K562 (cell line): ENCODE data around the gene G6PC1. TPM values are rescaled to one million over a fixed set of nuclear protein-coding genes. Genes with fewer than 3 reads are reported as not detected.

ENCODE experiments used
- ATAC-seq: fragments of 200-7000 bp; cut with Tn5 transposase; 3 replicates; pipeline ENCODE4 v1.9.1; 2020; ENCODE audit warnings: moderate library complexity
- BruUV-seq: library from RNA; stranded (reverse); fragments of 400-500 nt; replicated peaks from 2 replicates; lab custom pipeline; 2021; lab: Mats Ljungman, UMichigan
- CTCF ChIA-PET: fragments of 300-600 bp; formaldehyde crosslinking; extraction: SDS; loops from one replicate; lab custom pipeline; 2021; ENCODE audit warnings: low intra/inter-chr PET ratio; lab: Yijun Ruan, JAX
- POLR2A ChIA-PET: fragments of 300-600, 350-650 bp; sonication (Branson Sonifier 250); formaldehyde crosslinking; extraction: SDS; loops from one replicate; lab custom pipeline; 2021; ENCODE audit warnings: antibody characterized with exemption, inconsistent platforms; lab: Yijun Ruan, JAX
- DNase-seq, 4 experiments: peaks; one replicate each; pipeline versions ENCODE4 v3.0.0 to v3.0.0-alpha.2; 2011 to 2018; ENCODE audit warnings: low spot score in 3 of 4, mixed read lengths in 3 of 4; ENCODE audit errors: extremely low read depth in 1 of 4
- FAIRE-seq: peaks from 2 replicates; lab custom pipeline; 2011; peaks lifted over from hg19 to GRCh38; lab: Jason Lieb, UNC
- H2AFZ ChIP-seq: 2 replicates; pipeline ENCODE4 v1.6.0; 2011; ENCODE audit warnings: low read depth, low read length, control low read depth, inconsistent platforms
- H3K27ac ChIP-seq: fragments of 200-600 bp; 3 replicates; pipeline ENCODE4 v1.8.0; 2011; ENCODE audit warnings: low read depth, mild to moderate bottlenecking, control low read depth, inconsistent platforms, low read length, moderate library complexity, mixed read lengths; ENCODE audit errors: extremely low read depth
- H3K27me3 ChIP-seq, 2 experiments: fragments of 300-600 bp in 1 of 2; 2 replicates in 1 of 2; 3 replicates in 1 of 2; pipeline versions ENCODE4 v1.6.0 to v1.8.0; 2011; ENCODE audit warnings: inconsistent platforms in 2 of 2, low read length in 2 of 2, mild to moderate bottlenecking in 1 of 2, mixed read lengths in 1 of 2, moderate library complexity in 1 of 2; ENCODE audit not compliant: control insufficient read depth in 2 of 2, insufficient read depth in 2 of 2
- H3K36me3 ChIP-seq: fragments of 300-600 bp; 3 replicates; pipeline ENCODE4 v1.8.0; 2011; ENCODE audit warnings: mild to moderate bottlenecking, low read length, inconsistent platforms; ENCODE audit not compliant: control insufficient read depth, insufficient read depth
- H3K4me1 ChIP-seq, 2 experiments: fragments of 200-600 bp in 1 of 2; replicated peaks in 1 of 2; 2 replicates in 1 of 2; 3 replicates in 1 of 2; pipeline versions ENCODE4 v1.5.1 to v1.8.0; 2011; ENCODE audit warnings: inconsistent platforms in 2 of 2, low read length in 2 of 2, mild to moderate bottlenecking in 1 of 2, mixed read lengths in 1 of 2, moderate library complexity in 1 of 2; ENCODE audit not compliant: control insufficient read depth in 2 of 2, insufficient read depth in 2 of 2
- H3K4me2 ChIP-seq: 2 replicates; pipeline ENCODE4 v1.6.1; 2011; ENCODE audit warnings: low read length, control low read depth, inconsistent platforms, mixed read lengths; ENCODE audit not compliant: insufficient read depth
- H3K4me3 ChIP-seq: fragments of 200-600 bp; sonication (generic), shearing (Covaris generic); 2 replicates; pipeline ENCODE4 v1.5.1; 2016; ENCODE audit warnings: control low read depth, inconsistent platforms
- H3K79me2 ChIP-seq: fragments of 200-600 bp; 3 replicates; pipeline ENCODE4 v1.8.0; 2011; ENCODE audit warnings: low read length, inconsistent platforms; ENCODE audit not compliant: control insufficient read depth, insufficient read depth
- H3K9ac ChIP-seq, 2 experiments: 2 replicates each; pipeline versions ENCODE4 v1.6.0 to v1.6.1; 2011; ENCODE audit warnings: low read depth in 2 of 2, low read length in 2 of 2, control low read depth in 1 of 2, inconsistent platforms in 1 of 2, mild to moderate bottlenecking in 1 of 2, mixed read lengths in 1 of 2; ENCODE audit not compliant: insufficient read depth in 1 of 2
- H3K9me1 ChIP-seq: one replicate; pipeline ENCODE4 v1.6.0; 2011; ENCODE audit warnings: inconsistent platforms, mild to moderate bottlenecking, low read length, moderate library complexity; ENCODE audit not compliant: control insufficient read depth, insufficient read depth
- H3K9me3 ChIP-seq: replicated peaks from 2 replicates; pipeline ENCODE4 v1.5.1; 2011; ENCODE audit warnings: low read depth, low read length, inconsistent platforms; ENCODE audit not compliant: control insufficient read depth, insufficient read depth
- H4K20me1 ChIP-seq: replicated peaks from 2 replicates; pipeline ENCODE4 v1.6.1; 2011; ENCODE audit warnings: low read length, inconsistent platforms, mixed read lengths; ENCODE audit not compliant: control insufficient read depth, insufficient read depth
- BHLHE40 ChIP-seq: IDR thresholded peaks from 2 replicates; pipeline ENCODE4 v1.6.1; 2011; ENCODE audit warnings: low read length, improper control_type of control experiment
- CCNT2 ChIP-seq: IDR thresholded peaks from 2 replicates; pipeline ENCODE4 v1.6.1; 2011; ENCODE audit warnings: borderline replicate concordance, low read depth, mild to moderate bottlenecking, moderate library complexity, mixed read lengths, low read length; ENCODE audit not compliant: insufficient read length; ENCODE audit errors: extremely low read depth
- CHCHD3 ChIP-seq: fragments of 250-450 bp; sonication (Bioruptor Pico); IDR thresholded peaks from 2 replicates; pipeline ENCODE4 v2.1.2; 2022; ENCODE audit warnings: mild to moderate bottlenecking
- EHMT2 ChIP-seq: fragments of 450-650 bp; IDR thresholded peaks from 2 replicates; pipeline ENCODE4 v1.6.1; 2018; ENCODE audit warnings: antibody characterized with exemption
- EZH2 ChIP-seq: IDR thresholded peaks from 2 replicates; pipeline ENCODE4 v1.6.1; 2012; ENCODE audit warnings: low read depth, mild to moderate bottlenecking, inconsistent platforms, low read length, borderline replicate concordance
- NR4A1 ChIP-seq, 2 experiments: fragments of 250-450 bp in 1 of 2; fragments of 450-650 bp in 1 of 2; sonication (Bioruptor Pico) in 1 of 2; IDR thresholded peaks; 2 replicates each; pipeline versions ENCODE4 v1.4.0 to v1.6.1; 2016 to 2020; ENCODE audit warnings: mild to moderate bottlenecking in 2 of 2, missing compliant biosample characterization in 1 of 2, missing genetic modification characterization in 1 of 2, moderate library complexity in 1 of 2
- SMAD4 ChIP-seq: fragments of 250-450 bp; sonication (Bioruptor Pico); conservative IDR thresholded peaks from 2 replicates; pipeline ENCODE4 v1.8.0; 2021; ENCODE audit warnings: inconsistent platforms, mild to moderate bottlenecking, moderate library complexity
- TRIM28 ChIP-seq: fragments of 450-650 bp; IDR thresholded peaks from 2 replicates; pipeline ENCODE4 v1.6.1; 2017
- YY1 ChIP-seq, 3 experiments: IDR thresholded peaks; 2 replicates each; pipeline ENCODE4 v1.6.1; 2011; ENCODE audit warnings: low read length in 2 of 3, mild to moderate bottlenecking in 2 of 3, moderate library complexity in 2 of 3, borderline replicate concordance in 1 of 3, control low read depth in 1 of 3, low read depth in 1 of 3; ENCODE audit not compliant: insufficient read depth in 3 of 3, insufficient replicate concordance in 2 of 3, control insufficient read depth in 1 of 3, insufficient read length in 1 of 3; ENCODE audit errors: extremely low read depth in 1 of 3
- WGBS: fragments of 100-300 bp; shearing (Covaris generic); methylation state at CpG from one replicate; pipeline ENCODE4 v1.1.6; 2016; ENCODE audit warnings: low coverage, mixed read lengths; ENCODE audit not compliant: insufficient coverage; ENCODE audit errors: missing lambda C conversion rate; 5-methylcytosine and 5-hydroxymethylcytosine counted together
- in situ Hi-C: fragments of 300-500 bp; cut with MboI; formaldehyde crosslinking; loops from 4 replicates; pipeline ENCODE4 v1.15.0; 2018; ENCODE audit warnings: inconsistent platforms, mixed read lengths
- intact Hi-C: fragments of 100-400 bp; cut with micrococcal nuclease; formaldehyde crosslinking; loops from 2 replicates; pipeline ENCODE4 v1.14.2; 2022
- polyA plus RNA-seq, 8 experiments: library from polyadenylated mRNA; depleted of rRNA in 4 of 8; stranded (reverse) in 5 of 8; unstranded in 3 of 8; fragments of >200 nt; fragmentation: Nextera tagmentation in 2 of 8; fragmentation: Illumina TruSeq in 1 of 8; extraction: Ambion mirVana in 2 of 8; extraction: Trizol in 1 of 8; gene quantifications; 2 replicates each; pipeline versions ENCODE4 v1.2.1 to v1.2.3, GENCODE V29; 2011 to 2014; ENCODE audit warnings: inconsistent platforms in 1 of 8, missing spikeins in 1 of 8
- total RNA-seq, 7 experiments: library from RNA; depleted of rRNA in 6 of 7; stranded (reverse); fragments of >200 nt in 6 of 7; fragmentation: Illumina TruSeq in 2 of 7; extraction: Trizol in 2 of 7; gene quantifications; 2 replicates each; pipeline versions ENCODE4 v1.2.1 to v1.2.3, GENCODE V29; 2011 to 2021; ENCODE audit warnings: low replicate concordance in 1 of 7
- TF ChIP-seq, protein P1 (sequence below), 3 experiments: IDR thresholded peaks in 2 of 3; conservative IDR thresholded peaks in 1 of 3; 2 replicates each; pipeline ENCODE4 v1.5.1; 2011 to 2012; ENCODE audit warnings: low read length in 3 of 3, mild to moderate bottlenecking in 3 of 3, control low read depth in 2 of 3, improper control_type of control experiment in 1 of 3, inconsistent platforms in 1 of 3, low read depth in 1 of 3, mixed read lengths in 1 of 3, moderate library complexity in 1 of 3; ENCODE audit not compliant: insufficient read depth in 2 of 3
- TF ChIP-seq, protein P2 (sequence below): sonication (generic); formaldehyde crosslinking; IDR thresholded peaks from 2 replicates; pipeline ENCODE4 v1.8.0; 2022; ENCODE audit warnings: mild to moderate bottlenecking, missing genetic modification reagents

G6PC1 gene
- total and polyA plus RNA-seq, 9 of the 15 experiments (the other 6 are each of a cell fraction or from before 2014, with no cell fraction given), result not detected

DNA sequence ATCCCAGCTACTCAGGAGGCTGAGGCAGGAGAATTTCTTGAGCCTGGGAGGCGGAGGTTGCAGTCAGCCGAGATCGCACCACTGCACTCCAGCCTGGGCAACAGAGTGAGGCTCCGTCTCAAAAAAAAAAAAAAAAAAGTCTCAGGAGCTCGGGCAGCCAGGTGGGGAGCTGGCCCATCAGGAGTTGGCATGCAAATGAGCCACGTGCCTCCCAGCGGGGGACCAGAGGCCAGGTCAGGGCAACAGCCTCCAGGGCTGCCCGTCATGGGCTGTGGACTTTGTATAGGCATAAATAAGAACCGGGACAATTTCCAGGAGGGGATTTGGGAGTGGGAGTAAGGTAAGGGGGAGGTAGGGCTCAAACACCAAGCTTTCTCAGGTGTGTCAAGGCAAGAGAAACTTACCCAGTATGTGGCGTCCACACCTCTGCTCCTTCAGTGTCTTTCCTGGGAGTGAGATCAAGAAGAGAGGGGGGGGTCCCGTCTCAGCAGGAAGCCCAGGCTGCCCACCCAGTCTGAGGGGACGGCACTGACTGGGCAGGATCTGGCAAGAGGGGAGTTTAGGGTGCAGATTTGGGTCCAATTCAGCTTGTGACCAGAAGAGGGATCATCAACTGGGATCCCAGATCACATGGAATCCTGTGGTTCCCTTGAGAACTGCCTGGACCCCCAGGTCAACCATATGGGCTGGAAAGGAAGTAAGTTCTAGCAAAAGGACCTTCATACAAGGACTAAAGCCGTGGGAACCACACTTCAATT lies 22.3 kb upstream of the G6PC1 start:
- TF ChIP-seq YY1 (IDR thresholded peaks at IDR 0.05; ENCODE audit: borderline replicate concordance in 1 of 3, control insufficient read depth in 1 of 3, extremely low read depth in 1 of 3, insufficient read depth in 3 of 3, insufficient read length in 1 of 3, insufficient replicate concordance in 2 of 3, low read depth in 1 of 3, low read length in 2 of 3), result no peak
- TF ChIP-seq, protein P1, sequence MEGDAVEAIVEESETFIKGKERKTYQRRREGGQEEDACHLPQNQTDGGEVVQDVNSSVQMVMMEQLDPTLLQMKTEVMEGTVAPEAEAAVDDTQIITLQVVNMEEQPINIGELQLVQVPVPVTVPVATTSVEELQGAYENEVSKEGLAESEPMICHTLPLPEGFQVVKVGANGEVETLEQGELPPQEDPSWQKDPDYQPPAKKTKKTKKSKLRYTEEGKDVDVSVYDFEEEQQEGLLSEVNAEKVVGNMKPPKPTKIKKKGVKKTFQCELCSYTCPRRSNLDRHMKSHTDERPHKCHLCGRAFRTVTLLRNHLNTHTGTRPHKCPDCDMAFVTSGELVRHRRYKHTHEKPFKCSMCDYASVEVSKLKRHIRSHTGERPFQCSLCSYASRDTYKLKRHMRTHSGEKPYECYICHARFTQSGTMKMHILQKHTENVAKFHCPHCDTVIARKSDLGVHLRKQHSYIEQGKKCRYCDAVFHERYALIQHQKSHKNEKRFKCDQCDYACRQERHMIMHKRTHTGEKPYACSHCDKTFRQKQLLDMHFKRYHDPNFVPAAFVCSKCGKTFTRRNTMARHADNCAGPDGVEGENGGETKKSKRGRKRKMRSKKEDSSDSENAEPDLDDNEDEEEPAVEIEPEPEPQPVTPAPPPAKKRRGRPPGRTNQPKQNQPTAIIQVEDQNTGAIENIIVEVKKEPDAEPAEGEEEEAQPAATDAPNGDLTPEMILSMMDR (IDR thresholded peaks at IDR 0.05 in 2 of 3, conservative IDR thresholded peaks at IDR 0.05 in 1 of 3; ENCODE audit: insufficient read depth in 2 of 3, low read depth in 1 of 3, low read length in 3 of 3), result 0 out of 6 replicates have a peak, but pooled peaks of 1 of the 3 experiments have one; percentile 14
- TF ChIP-seq CHCHD3 (CRISPR knock-in tag), result no peak
- no peak for TF ChIP-seq CCNT2
- no peak for TF ChIP-seq SMAD4 (CRISPR knock-in tag)
- TF ChIP-seq, protein P2, sequence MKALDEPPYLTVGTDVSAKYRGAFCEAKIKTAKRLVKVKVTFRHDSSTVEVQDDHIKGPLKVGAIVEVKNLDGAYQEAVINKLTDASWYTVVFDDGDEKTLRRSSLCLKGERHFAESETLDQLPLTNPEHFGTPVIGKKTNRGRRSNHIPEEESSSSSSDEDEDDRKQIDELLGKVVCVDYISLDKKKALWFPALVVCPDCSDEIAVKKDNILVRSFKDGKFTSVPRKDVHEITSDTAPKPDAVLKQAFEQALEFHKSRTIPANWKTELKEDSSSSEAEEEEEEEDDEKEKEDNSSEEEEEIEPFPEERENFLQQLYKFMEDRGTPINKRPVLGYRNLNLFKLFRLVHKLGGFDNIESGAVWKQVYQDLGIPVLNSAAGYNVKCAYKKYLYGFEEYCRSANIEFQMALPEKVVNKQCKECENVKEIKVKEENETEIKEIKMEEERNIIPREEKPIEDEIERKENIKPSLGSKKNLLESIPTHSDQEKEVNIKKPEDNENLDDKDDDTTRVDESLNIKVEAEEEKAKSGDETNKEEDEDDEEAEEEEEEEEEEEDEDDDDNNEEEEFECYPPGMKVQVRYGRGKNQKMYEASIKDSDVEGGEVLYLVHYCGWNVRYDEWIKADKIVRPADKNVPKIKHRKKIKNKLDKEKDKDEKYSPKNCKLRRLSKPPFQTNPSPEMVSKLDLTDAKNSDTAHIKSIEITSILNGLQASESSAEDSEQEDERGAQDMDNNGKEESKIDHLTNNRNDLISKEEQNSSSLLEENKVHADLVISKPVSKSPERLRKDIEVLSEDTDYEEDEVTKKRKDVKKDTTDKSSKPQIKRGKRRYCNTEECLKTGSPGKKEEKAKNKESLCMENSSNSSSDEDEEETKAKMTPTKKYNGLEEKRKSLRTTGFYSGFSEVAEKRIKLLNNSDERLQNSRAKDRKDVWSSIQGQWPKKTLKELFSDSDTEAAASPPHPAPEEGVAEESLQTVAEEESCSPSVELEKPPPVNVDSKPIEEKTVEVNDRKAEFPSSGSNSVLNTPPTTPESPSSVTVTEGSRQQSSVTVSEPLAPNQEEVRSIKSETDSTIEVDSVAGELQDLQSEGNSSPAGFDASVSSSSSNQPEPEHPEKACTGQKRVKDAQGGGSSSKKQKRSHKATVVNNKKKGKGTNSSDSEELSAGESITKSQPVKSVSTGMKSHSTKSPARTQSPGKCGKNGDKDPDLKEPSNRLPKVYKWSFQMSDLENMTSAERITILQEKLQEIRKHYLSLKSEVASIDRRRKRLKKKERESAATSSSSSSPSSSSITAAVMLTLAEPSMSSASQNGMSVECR, result no peak
- TF ChIP-seq NR4A1 (CRISPR knock-in tag; IDR thresholded peaks at IDR 0.05), result no peak
- no peak for TF ChIP-seq NR4A1 (tag; IDR thresholded peaks at IDR 0.05)
- no peak for TF ChIP-seq EHMT2
- peak; percentile 57 for TF ChIP-seq BHLHE40
- no peak for TF ChIP-seq TRIM28
- no peak for TF ChIP-seq EZH2
- BruUV-seq, result no TSS peak
- peaks cover 2 to 17% of the 10 kb centered on the region in 2 experiments; a peak in 2 of 5 replicates for H3K4me1 ChIP-seq
- no peaks in the 10 kb centered on the region for H4K20me1 ChIP-seq
- no peak overlapping the region for H3K27ac ChIP-seq
- H3K9me1 ChIP-seq, result no peaks in the 10 kb centered on the region
- H3K4me2 ChIP-seq, result no peak overlapping the region
- POLR2A ChIA-PET, result interaction anchor here (0.6 kb wide), 1 partner anchor 72 kb away, joined by 3 read pairs; no protein-coding TSS in a partner anchor
- H3K9ac ChIP-seq, result peak overlapping the region in 1 of 2 experiments; percentile 79; a peak in 1 of 4 replicates
- FAIRE-seq (no peak), DNase-seq (no peak), ATAC-seq (peak; percentile 42; the same call in 2 of the 3 replicates)
- 2% methylated on average over 11 of the region's 13 CpGs for WGBS
- H3K27me3 ChIP-seq, result peaks cover 9 to 18% of the 10 kb centered on the region in 2 experiments; a peak in 4 of 5 replicates
- no peaks in the 10 kb centered on the region for H3K9me3 ChIP-seq
- no peaks in the 10 kb centered on the region for H3K36me3 ChIP-seq
- CTCF ChIA-PET, result interaction anchor here (0.7 kb wide), 2 partner anchors 59 to 255 kb away, joined by 3 to 4 read pairs; no protein-coding TSS in a partner anchor
- intact Hi-C loops, result no loop called here
- peak overlapping the region; percentile 8; the same call in 1 of the 2 replicates for H2AFZ ChIP-seq
- no peaks in the 10 kb centered on the region for H3K79me2 ChIP-seq
- H3K4me3 ChIP-seq, result no peak overlapping the region
- in situ Hi-C loops, result no loop called here
